Colonic mucosa (tissue), 4 donors: ENCODE data around the gene ARHGAP23. TPM values are rescaled to one million over a fixed set of nuclear protein-coding genes. Genes with fewer than 3 reads are reported as not detected.

Experiments used
- DNase-seq: peaks from one replicate; pipeline ENCODE4 v3.0.0-alpha.2; 2020
- H3K27ac ChIP-seq: fragments of 200-600 bp; one replicate; pipeline ENCODE4 v1.8.0; 2021
- H3K27me3 ChIP-seq: fragments of 200-600 bp; one replicate; pipeline ENCODE4 v1.8.0; 2021
- H3K36me3 ChIP-seq: fragments of 200-600 bp; one replicate; pipeline ENCODE4 v1.8.0; 2021
- H3K4me1 ChIP-seq: fragments of 200-600 bp; one replicate; pipeline ENCODE4 v1.8.0; 2021; ENCODE audit warnings: mild to moderate bottlenecking
- H3K4me3 ChIP-seq: fragments of 200-600 bp; one replicate; pipeline ENCODE4 v1.8.0; 2021
- H3K9ac ChIP-seq, 2 donors: one replicate each; pipeline ENCODE4 v1.7.0; 2013; ENCODE audit warnings: control low read depth in 2 of 2, low read depth in 2 of 2, low read length in 2 of 2
- H3K9me3 ChIP-seq: fragments of 200-600 bp; one replicate; pipeline ENCODE4 v1.8.0; 2021
- intact Hi-C: fragments of 100-400 bp; cut with DNase I; formaldehyde crosslinking; loops from one replicate; pipeline ENCODE4 v1.14.1; 2022
- total RNA-seq, 2 donors: library from RNA; stranded (reverse); fragmentation: NEBNext Ultra II Directional in 1 of 2; extraction: Animal tissue kit (Norgen Biotek cat#: 25700) in 1 of 2; gene quantifications; one replicate each; pipeline ENCODE4 v1.2.1, GENCODE V29; 2021
- TF ChIP-seq, protein P1 (sequence below): fragments of 200-600 bp; IDR thresholded peaks from one replicate; pipeline ENCODE4 v1.8.0; 2022; ENCODE audit warnings: antibody characterized with exemption, mild to moderate bottlenecking
- donor health status: healthy.
- donor health status: DM: no; HTN: no; CAD: no.
- donor health status: DM: no; HTN: no; CAD: no.

The ARHGAP23 gene
- total RNA-seq, 2 donors from 2014 or later, result 4.0 to 14.1 TPM

DNA sequence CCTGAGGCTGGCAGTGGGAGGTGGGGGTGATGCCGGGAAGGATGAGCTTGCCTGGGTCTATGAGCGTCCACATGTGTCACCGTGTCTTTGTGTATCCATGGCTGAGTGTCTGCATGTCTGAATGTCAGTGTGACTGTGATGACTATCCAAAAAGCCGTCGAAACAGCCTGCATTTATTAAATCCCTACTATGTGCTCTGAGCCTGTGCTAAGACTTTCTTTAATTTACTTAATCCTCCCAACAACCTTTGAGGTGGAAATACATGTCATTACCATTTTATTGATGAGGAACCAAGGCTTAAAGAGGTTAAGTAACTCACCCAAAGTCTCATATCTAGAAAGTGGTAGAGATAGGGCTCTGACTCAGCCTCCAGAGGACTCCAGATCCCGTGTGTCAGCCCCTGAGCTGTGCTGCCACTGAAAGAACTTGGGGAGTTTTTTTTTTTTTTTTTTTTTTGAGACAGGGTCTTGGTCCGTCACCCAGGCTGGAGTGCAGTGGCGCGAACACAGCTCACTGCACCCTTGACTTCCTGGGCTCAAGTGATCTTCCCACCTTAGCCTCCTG is 20.0 kb downstream of the ARHGAP23 start:
- H3K27ac ChIP-seq, result no peak overlapping the region
- no peak overlapping the region for H3K4me3 ChIP-seq
- peak overlapping the region in 1 of 2 donors; percentile 3 for H3K9ac ChIP-seq
- intact Hi-C loops, result no loop called here
- TF ChIP-seq, protein P1, sequence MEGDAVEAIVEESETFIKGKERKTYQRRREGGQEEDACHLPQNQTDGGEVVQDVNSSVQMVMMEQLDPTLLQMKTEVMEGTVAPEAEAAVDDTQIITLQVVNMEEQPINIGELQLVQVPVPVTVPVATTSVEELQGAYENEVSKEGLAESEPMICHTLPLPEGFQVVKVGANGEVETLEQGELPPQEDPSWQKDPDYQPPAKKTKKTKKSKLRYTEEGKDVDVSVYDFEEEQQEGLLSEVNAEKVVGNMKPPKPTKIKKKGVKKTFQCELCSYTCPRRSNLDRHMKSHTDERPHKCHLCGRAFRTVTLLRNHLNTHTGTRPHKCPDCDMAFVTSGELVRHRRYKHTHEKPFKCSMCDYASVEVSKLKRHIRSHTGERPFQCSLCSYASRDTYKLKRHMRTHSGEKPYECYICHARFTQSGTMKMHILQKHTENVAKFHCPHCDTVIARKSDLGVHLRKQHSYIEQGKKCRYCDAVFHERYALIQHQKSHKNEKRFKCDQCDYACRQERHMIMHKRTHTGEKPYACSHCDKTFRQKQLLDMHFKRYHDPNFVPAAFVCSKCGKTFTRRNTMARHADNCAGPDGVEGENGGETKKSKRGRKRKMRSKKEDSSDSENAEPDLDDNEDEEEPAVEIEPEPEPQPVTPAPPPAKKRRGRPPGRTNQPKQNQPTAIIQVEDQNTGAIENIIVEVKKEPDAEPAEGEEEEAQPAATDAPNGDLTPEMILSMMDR, result no peak
- H3K4me1 ChIP-seq, result no peaks in the 10 kb centered on the region
- H3K9me3 ChIP-seq, result no peaks in the 10 kb centered on the region
- H3K27me3 ChIP-seq, result no peaks in the 10 kb centered on the region
- no peak for DNase-seq
- H3K36me3 ChIP-seq, result no peaks in the 10 kb centered on the region

DNA sequence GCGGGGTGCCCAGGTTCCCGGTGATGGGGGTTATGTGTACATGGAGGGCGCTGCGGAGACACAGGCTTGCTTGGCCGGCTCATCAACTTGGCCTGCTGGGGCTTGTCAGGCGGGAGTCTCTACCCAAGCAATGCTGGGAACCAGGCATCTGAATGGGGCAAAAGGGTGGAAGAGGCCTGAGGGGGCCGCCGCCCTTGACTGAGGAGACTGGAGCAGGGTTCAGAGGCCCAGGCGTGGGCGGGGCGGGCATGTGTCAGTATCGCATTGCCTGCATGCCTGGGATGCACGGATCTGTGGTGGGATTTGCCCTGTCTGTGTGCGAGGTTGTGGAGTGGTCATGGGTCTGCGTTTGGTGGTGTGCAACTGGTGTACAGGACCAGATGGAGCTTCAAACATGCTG is 21.1 kb downstream of the ARHGAP23 start:
- DNase-seq, result no peak
- Histone ChIP-seq H3K36me3 (no peaks in the 10 kb centered on the region), H3K4me1 (no peaks in the 10 kb centered on the region), H3K9me3 (no peaks in the 10 kb centered on the region), H3K27ac (no peak overlapping the region), H3K9ac (peak overlapping the region in 1 of 2 donors; percentile 35), H3K4me3 (no peak overlapping the region), H3K27me3 (no peaks in the 10 kb centered on the region)
- TF ChIP-seq, protein P1, result no peak
- intact Hi-C loops, result no loop called here

DNA sequence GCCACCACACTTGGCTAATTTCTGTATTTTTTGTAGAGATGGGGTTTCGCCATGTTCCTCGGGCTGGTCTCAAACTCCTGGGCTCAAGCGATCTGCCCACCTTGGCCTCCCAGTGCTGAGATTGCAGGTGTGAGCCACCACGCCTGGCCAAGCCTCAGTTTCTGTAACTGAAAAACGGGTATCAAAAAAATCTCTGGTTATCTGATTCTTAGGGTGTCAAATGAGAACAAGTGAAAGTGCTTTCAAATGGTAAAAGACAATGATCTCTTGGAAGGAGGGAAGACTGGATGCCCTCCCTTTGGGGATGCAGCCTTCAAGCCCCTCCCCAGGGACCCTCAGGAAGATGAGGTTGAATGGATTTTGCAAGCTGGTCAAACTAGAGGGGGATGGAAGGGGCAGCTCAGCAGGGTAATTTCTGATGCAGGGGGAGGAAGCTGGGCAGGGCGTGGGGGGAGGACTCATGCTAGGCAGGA is 22.3 kb downstream of the ARHGAP23 start:
- intact Hi-C loops, result no loop called here
- no peaks in the 10 kb centered on the region for H3K4me1 ChIP-seq
- no peaks in the 10 kb centered on the region for H3K27me3 ChIP-seq
- no peaks in the 10 kb centered on the region for H3K36me3 ChIP-seq
- TF ChIP-seq, protein P1, result no peak
- H3K9ac ChIP-seq, result no peak overlapping the region
- no peak for DNase-seq
- no peaks in the 10 kb centered on the region for H3K9me3 ChIP-seq
- no peak overlapping the region for H3K4me3 ChIP-seq
- no peak overlapping the region for H3K27ac ChIP-seq

DNA sequence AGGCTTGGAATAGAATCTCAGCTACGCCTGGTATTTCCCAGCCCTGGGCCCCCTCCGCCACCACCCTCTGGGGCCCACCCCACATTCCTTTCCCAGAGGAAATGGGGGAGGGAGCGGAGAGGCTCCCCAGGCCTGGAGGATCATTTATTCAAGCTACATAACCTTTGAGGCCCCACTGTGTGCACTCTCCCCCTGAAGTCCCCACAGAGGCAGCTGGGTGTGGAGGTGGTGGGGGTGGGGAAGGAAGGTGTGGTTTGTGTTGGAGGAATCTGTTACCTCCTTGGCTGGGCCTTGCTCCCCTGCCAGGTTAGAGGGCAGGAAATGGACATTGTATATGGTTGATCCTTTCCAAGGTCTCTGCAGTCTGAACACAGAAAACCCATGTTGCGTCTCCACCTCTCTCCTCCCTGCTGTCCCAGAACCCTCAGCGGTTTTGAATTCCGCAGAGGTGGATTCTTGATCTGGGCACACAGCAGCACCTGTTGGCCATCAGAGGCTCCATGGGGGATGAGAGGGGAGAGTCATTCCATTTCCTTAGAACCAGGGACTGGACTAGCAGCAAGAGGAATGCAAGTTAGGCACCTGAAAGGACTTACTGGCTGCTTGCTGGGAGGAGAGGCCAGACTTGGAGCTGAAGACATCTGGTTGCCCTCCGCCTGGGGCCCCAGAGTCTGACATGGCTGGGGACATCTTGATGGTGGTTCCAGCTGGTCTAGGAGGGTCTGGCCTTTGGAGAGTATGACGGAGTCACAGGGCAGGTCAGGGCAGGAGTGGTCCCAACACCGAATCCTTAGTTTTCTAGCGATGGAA is 23.0 kb downstream of the ARHGAP23 start:
- Histone ChIP-seq H3K27me3 (no peaks in the 10 kb centered on the region), H3K4me1 (no peaks in the 10 kb centered on the region), H3K27ac (peak overlapping the region; percentile 9), H3K4me3 (no peak overlapping the region), H3K9me3 (no peaks in the 10 kb centered on the region), H3K36me3 (no peaks in the 10 kb centered on the region), H3K9ac (peak overlapping the region in 1 of 2 donors; percentile 38)
- TF ChIP-seq, protein P1, result no peak
- DNase-seq, result no peak
- intact Hi-C loops, result no loop called here

DNA sequence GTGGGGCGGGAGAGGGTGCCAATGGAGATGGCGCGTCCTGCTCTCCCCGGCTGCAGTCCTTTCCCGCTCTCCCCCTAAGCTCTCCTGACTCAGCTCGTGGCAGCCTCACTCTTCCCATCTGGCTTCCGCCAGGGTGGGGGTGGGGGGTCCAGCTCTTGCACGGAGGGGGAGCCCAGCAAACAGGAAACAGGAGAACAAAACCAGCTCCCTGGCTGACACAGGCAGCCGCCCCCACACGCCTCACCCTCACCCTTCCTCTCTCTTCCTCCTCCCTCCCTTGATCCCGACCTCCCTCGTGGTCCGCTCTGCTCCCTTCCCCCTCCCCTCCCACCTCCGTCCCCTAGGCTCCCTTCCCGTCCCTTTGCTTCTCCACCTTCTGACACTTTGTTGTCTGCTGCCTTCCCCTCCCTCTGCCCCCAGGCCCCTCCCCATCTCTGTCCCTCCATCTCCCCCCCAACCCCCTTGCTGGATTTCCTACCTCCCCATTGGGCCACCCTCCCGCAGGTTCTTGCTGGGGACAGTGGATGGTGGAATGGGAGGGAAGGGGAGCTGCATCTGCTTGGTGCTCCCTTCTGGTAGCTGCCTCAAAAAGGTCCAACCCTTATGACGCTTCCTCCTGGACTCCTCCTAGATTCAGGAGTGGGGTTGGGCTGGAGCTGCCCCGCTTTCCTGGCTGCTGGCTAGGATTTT is 23.7 kb downstream of the ARHGAP23 start:
- no peak for DNase-seq
- peak overlapping the region; percentile 9 for H3K27ac ChIP-seq
- H3K36me3 ChIP-seq, result no peaks in the 10 kb centered on the region
- intact Hi-C loops, result no loop called here
- H3K9me3 ChIP-seq, result no peaks in the 10 kb centered on the region
- H3K4me1 ChIP-seq, result no peaks in the 10 kb centered on the region
- no peak overlapping the region for H3K4me3 ChIP-seq
- TF ChIP-seq, protein P1, result no peak
- H3K27me3 ChIP-seq, result no peaks in the 10 kb centered on the region
- peak overlapping the region in 1 of 2 donors; percentile 38 for H3K9ac ChIP-seq
